Fibroblast of lung (primary cell): ENCODE measurements around the gene ST6GAL1.
"Not testable (repeated sequence)": the region's sequence is repeated elsewhere in the genome, so short reads cannot be mapped to it uniquely, and the experiment has no call there.

Experiments
- EZH2 ChIP-seq: IDR thresholded peaks from 2 replicates; pipeline ENCODE4 v1.5.1; 2012; ENCODE audit warnings: low read length, control low read depth, mild to moderate bottlenecking; ENCODE audit errors: missing control alignments
- TF ChIP-seq, protein P1 (sequence below), 2 donors: IDR thresholded peaks in 1 of 2; conservative IDR thresholded peaks in 1 of 2; 1 replicate in 1 of 2; 2 replicates in 1 of 2; pipeline ENCODE4 v1.5.1; 2011 to 2012; ENCODE audit warnings: low read length in 2 of 2, control low read depth in 1 of 2, inconsistent platforms in 1 of 2, low read depth in 1 of 2, mild to moderate bottlenecking in 1 of 2

DNA sequence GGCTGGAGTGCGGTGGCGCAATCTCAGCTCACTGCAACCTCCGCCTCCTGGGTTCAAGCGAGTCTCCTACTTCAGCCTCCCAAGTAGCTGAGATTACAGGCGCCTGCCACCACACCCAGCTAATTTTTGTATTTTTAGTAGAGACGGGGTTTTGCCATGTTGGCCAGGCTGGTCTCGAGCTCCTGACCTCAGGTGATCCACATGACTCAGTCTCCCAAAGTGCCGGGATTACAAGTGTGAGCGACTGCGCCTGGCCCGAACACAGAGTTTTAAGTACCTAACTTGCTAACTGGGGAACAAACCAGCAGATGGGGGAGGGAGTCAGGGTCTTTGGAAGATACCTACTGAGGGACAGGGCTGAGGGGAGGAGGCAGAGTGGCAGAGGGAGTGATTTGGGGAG, 36.9 kb downstream of the ST6GAL1 start:
- TF ChIP-seq EZH2: not testable (repeated sequence)
- TF ChIP-seq, protein P1, sequence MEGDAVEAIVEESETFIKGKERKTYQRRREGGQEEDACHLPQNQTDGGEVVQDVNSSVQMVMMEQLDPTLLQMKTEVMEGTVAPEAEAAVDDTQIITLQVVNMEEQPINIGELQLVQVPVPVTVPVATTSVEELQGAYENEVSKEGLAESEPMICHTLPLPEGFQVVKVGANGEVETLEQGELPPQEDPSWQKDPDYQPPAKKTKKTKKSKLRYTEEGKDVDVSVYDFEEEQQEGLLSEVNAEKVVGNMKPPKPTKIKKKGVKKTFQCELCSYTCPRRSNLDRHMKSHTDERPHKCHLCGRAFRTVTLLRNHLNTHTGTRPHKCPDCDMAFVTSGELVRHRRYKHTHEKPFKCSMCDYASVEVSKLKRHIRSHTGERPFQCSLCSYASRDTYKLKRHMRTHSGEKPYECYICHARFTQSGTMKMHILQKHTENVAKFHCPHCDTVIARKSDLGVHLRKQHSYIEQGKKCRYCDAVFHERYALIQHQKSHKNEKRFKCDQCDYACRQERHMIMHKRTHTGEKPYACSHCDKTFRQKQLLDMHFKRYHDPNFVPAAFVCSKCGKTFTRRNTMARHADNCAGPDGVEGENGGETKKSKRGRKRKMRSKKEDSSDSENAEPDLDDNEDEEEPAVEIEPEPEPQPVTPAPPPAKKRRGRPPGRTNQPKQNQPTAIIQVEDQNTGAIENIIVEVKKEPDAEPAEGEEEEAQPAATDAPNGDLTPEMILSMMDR (conservative IDR thresholded peaks at IDR 0.05 in 1 of 2, IDR thresholded peaks at IDR 0.05 in 1 of 2; ENCODE audit: low read depth in 1 of 2, low read length in 2 of 2): not testable (repeated sequence)
